ENCODE results near the gene MYO3A.

DNA sequence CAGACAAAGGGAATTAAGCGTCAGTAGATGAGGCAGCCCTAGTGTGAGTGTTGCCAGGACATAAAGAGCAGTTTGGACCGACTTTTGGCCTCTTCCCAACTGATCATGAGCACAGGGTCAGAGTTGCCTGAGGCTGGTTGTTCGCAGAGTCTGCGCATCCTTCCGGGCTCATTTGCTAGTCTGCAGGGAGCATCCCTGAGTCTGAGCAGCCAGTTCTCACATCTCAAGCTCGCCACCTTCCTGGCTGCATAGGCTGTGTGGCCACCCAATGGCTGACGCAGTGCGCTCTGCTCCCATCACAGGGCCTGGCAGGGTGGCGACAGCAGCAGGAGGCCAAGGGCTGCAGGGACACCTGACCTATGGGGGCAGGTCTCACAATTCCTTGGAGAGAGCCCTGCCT lies 287.5 kb downstream of the MYO3A start:
- no peak for TF ChIP-seq CTCF (IDR thresholded peaks at IDR 0.05; ENCODE audit: insufficient read depth, low read length, poor library complexity, severe bottlenecking)
- no peak for TF ChIP-seq EZH2phosphoT487 (conservative IDR thresholded peaks at IDR 0.05; ENCODE audit: low read length)

Data from SU-DHL-6 (cell line).